Sciatic nerve (tissue), 2 donors: ENCODE results near the gene MAGEC1. TPM values are rescaled to one million over a fixed set of nuclear protein-coding genes. Genes with fewer than 3 reads are reported as not detected.
"Not testable (repeated sequence)": the region's sequence is repeated elsewhere in the genome, so short reads cannot be mapped to it uniquely, and the experiment has no call there.

Source experiments
- ATAC-seq: fragments of 200-7000 bp; cut with Tn5 transposase; one replicate; pipeline ENCODE4 v1.9.1; 2020; ENCODE audit warnings: mild to moderate bottlenecking, moderate library complexity
- DNase-seq: peaks from one replicate; pipeline ENCODE4 v3.0.0-alpha.2; 2020; ENCODE audit warnings: low spot score
- intact Hi-C: fragments of 100-400 bp; cut with DNase I; formaldehyde crosslinking; loops from one replicate; pipeline ENCODE4 v1.14.2; 2022
- total RNA-seq: library from RNA; stranded (reverse); fragmentation: NEBNext Ultra II Directional; extraction: Animal tissue kit (Norgen Biotek cat#: 25700); gene quantifications from one replicate; pipeline ENCODE4 v1.2.1, GENCODE V29; 2021
- donor health status: DM: no; HTN: no; CAD: no.
- donor health status: DM: no; HTN: no; CAD: no.

The MAGEC1 gene
- not detected for total RNA-seq

DNA sequence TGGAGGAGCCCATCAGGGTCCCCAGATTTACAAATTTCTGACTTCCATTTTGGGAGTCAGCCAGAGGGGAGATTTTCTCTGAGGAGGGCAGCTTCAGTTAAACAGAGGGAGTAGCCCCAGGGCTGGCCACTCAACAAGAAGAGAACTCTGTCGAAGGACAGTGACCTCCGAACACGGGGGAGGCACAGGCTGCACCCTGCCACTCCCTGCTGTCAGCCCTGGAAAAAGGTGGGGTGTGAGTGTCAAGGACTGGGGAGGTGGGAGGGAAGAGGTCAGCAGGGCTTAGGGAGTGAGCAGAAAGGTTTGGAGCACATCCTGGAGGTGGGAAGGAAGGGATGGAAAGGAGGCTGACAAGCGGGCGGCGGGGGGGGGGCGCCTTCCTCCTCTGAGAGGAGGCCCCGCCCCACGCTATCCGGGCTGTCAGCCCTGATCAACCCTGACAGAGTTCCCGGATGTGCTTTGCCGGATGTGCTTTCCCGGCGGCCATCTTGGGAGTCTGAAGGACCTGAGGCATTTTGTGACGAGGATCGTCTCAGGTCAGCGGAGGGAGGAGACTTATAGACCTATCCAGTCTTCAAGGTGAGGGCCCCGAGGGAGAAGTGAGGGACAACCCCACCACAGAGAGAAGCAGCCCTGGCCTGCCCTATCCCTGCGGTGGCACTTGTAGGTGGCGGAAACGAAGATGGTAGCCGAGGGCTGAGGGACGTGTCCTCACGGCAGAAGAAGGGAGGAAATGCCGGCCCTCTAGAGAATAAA, at the start of gene MAGEC1:
MAGEC1 (plus strand) TSS at position 495 of the 756 bp plus-strand sequence. CDS start 1,179 bp downstream, outside the sequence.
- intact Hi-C loops = no loop called here
- ATAC-seq (no peak), DNase-seq (no peak)

DNA sequence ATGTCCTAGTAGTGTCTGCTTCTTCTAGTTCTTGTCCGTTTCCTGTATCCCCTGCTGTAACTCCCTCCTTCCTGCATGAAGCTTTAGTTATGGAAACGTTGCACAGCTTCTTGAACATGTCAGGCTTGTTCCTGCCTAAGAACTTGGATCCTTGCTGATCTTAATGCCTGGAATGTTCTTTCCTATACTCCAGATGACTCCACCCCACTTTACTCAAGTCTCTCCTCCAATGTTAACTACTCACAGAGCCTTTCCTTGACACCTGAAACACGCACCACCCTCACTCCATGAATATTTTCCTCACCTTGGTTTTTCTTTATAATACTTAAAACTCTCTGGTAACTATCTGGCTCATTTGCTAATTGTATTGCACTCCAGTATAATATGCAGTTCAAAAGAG, 46.2 kb upstream of the MAGEC1 start:
- DNase-seq (no peak), ATAC-seq (no peak)
- intact Hi-C loops = no loop called here

DNA sequence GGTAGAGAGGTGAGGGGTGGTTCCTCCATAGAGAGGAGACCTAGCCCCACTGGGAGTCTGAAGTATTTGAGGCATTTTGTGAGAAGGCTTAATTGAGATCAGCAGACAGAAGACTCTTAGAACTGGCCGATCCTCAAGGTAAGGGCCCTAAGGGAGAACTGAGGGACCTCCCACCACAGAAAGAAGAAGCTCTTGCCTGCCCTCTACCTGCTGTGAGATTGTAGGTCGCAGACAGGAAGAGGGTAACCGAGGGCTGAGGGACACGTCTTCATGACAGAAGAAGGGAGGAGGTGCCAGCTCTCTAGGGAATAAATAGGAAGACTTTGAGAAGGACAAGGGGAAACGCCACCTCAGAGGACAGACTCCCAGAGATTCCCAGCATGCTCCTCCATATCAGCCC, 24.1 kb upstream of the MAGEC1 start:
- DNase-seq = no peak
- ATAC-seq = no peak
- intact Hi-C loops = no loop called here

DNA sequence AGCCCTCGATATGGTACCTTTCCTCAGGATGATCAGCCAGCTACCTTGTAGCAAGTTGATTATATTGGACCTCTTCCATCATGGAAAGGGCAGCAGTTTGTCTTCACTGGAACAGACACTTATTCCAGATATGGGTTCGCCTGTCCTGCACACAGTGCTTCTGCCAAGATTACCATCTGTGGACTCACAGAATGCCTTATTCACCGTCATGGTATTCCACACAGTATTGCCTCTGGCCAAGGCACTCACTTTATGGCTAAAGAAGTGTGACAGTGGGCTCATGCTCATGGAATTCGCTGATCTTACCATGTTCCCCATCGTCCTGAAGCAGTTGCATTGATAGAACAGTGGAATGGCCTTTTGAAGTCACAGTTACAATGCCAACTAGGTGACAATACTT, 14.9 kb upstream of the MAGEC1 start:
- DNase-seq, ATAC-seq, intact Hi-C loops: not testable (repeated sequence)

- DNase-seq (no peak), ATAC-seq (no peak)
- intact Hi-C loops = no loop called here
Measured at GRCh38 chrX:141894733-141895132, 9.0 kb upstream of the MAGEC1 start.

- no peak for ATAC-seq
- no peak for DNase-seq
- intact Hi-C loops = no loop called here
Measured at GRCh38 chrX:141897690-141898089, 6.0 kb upstream of the MAGEC1 start.

- intact Hi-C loops = no loop called here
- ATAC-seq (no peak), DNase-seq (no peak)
Measured at GRCh38 chrX:141902366-141902765, 1.3 kb upstream of the MAGEC1 start.

DNA sequence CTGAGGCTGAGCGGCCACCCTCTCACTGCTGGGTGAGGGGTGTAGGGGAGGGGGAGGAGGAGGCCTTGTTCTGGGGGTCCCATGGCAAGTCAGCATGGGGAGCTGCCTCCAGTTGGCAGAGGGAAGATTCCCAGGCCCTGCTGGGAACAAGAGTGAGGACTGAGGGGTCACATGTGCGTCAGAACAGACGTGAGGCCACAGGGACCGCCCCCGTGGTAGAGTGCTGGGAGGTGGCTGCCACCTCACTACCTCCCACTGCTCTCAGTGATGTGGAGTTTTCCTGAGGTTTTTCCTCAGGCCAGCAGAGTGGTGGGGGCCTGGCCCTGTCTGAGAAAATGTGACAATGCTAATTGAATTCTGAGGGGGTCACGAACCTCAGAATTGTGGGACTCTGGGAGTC, 568 bp downstream of the MAGEC1 start:
- no peak for ATAC-seq
- no peak for DNase-seq
- intact Hi-C loops = no loop called here

DNA sequence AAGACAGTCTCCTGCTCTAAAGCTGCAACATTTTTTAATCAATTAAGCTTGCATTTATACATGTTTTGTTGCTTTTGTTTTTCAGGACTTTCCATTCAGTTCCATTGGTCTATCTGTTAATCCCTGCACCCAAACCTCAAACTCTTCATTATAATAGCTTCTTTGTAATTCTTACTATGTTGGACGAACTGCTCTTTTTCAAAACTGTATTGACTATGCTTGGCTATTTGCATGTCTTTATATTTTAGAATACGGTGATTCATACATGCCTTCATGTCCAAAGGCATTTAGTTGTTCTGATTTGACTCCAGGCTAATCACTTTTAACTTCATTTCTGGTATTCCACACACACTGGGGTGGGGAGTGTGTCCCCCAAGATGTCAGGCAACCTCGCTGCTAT, 14.1 kb downstream of the MAGEC1 start:
- ATAC-seq = no peak
- intact Hi-C loops = no loop called here
- no peak for DNase-seq

DNA sequence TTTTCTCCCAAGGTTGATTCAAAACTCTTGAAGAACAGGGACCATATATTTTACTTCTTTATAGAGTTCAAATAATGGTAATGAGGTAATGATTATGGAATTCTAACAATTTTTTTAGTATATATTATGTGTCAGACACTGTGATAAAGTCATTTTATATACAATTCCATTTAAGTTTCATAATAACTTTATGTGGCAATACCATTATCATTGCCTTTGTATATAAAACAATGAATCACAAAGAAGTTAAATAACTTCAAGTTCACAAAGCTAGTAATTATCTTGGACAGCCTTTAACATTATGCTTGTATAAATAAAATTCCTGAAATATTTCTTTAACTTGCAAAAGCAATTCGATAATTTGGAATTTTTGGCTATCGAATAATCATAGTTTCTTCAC, 20.6 kb downstream of the MAGEC1 start:
- DNase-seq (no peak), ATAC-seq (no peak)
- intact Hi-C loops = no loop called here

GRCh38 chrX:141928432-141928831, 24.7 kb downstream of the MAGEC1 start:
- DNase-seq (no peak), ATAC-seq (no peak)
- intact Hi-C loops = no loop called here

DNA sequence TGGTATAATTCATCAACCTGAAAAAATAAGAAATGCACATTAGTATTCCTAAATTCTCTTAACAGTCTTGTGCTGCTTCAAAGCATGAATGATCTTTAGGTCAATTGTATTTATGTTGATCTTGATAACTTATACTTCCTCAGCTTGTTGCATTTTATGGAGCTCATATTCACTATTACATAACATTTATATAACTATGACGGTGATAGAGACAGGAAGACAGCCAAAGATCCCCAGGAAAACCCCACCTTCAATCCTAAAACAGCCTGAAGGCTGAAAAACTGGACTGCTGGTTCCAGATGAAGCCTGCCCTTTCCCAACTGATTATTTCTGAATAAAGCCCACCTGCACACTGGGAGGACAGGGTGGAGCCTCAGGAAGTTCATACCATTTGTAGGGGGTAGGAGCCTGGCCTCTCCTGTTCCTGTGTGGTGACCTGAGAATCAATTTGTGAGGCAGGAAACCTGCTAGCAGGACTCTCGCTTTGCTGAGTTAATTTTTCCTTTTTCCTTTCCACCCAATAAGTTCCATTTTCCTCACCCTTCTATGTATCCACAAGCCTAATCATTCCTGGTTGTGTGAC, 30.5 kb downstream of the MAGEC1 start:
- ATAC-seq (no peak), DNase-seq (no peak)
- intact Hi-C loops = no loop called here

DNA sequence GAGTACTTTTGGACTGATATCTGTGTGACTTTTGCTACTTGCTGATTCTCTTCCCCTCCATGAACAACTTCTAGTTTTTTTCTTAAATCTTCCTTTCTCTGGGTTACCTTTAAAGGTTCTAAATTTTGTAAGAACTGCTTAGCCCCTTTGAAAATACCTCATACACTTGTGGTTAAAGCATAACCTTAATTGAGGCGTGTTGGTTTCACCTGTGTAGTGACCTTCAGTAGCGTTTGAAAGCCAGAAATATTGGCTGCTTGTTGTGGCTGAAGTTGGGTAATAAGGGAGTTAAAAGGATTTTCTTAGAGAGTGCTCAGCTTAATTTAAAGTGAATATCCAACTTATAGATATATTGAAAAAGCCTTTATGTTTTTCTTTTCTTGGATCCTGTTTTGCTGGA, 32.0 kb downstream of the MAGEC1 start:
- ATAC-seq (no peak), DNase-seq (no peak)
- intact Hi-C loops = no loop called here

GRCh38 chrX:141936080-141936479, 32.4 kb downstream of the MAGEC1 start:
- ATAC-seq = no peak
- DNase-seq = no peak
- intact Hi-C loops = no loop called here

DNA sequence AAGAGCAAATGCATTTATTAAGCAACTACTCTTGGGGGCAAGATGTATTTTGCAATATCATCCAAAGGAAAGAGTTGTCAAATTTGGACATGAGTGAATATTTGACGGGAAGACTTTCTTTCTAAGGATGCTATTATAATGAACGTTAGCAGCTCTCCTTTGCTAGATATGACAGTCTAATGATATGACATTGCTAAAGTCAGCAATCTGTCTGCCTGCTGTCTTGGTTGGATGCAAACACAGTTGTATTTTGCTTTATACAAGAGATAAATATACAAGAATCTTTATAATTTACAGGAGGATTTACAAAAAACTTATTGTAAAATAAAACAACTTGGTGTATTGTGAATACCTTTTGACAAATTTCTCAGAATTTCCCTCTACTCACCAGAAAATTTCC, 37.5 kb downstream of the MAGEC1 start:
- ATAC-seq = no peak
- no peak for DNase-seq
- intact Hi-C loops = no loop called here

DNA sequence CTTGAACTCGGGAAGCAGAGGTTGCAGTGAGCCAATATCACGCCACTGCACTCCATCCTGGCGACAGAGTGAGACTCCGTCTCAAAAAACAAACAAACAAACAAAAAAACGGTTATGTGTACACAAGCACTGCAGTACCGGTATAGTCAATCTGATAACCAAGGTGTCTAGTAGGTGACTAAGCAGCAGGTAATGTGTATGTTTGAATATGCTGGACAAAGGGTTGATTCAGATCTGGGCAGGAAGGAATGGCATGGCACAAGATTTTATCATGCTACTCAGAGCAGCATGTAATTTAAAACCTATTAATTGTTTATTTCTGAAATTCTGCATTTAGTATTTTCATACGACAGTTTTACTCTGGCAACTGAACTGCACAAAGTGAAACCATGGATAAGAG, 41.7 kb downstream of the MAGEC1 start:
- intact Hi-C loops = no loop called here
- ATAC-seq (no peak), DNase-seq (no peak)

GRCh38 chrX:141947350-141947749, 43.7 kb downstream of the MAGEC1 start:
- DNase-seq (no peak), ATAC-seq (no peak)
- intact Hi-C loops = no loop called here

GRCh38 chrX:141952603-141953002, 48.9 kb downstream of the MAGEC1 start:
- intact Hi-C loops = no loop called here
- DNase-seq (no peak), ATAC-seq (no peak)

DNA sequence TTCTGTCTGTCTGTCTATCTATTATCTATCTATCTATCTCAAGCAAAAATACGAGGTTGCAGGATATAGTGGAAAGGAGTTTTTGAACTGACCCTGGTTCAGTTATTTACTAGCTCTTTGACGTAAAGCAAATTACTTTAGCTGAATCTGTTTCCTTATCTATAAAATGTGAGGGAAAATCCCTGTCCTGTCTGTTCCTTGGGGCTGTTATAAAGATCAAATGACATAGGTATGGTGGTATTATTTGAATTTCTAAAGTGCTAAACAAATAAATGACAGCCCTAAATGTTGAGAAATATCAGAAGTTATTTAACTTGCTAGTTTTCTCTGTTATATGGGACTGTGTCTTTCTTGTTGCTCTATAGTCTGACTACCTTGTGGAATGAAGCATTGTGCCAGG, 55.0 kb downstream of the MAGEC1 start:
- no peak for ATAC-seq
- intact Hi-C loops = no loop called here

More for the DNA sequence above, 55.0 kb downstream of the MAGEC1 start:
- no peak for DNase-seq
